ENCODE measurements around the gene NPLOC4.
A peak's percentile ranks its signal among the peaks of the same experiment; 100 is the strongest.
"Not testable (repeated sequence)": the region's sequence is repeated elsewhere in the genome, so short reads cannot be mapped to it uniquely, and the experiment has no call there.

NPLOC4 gene

DNA sequence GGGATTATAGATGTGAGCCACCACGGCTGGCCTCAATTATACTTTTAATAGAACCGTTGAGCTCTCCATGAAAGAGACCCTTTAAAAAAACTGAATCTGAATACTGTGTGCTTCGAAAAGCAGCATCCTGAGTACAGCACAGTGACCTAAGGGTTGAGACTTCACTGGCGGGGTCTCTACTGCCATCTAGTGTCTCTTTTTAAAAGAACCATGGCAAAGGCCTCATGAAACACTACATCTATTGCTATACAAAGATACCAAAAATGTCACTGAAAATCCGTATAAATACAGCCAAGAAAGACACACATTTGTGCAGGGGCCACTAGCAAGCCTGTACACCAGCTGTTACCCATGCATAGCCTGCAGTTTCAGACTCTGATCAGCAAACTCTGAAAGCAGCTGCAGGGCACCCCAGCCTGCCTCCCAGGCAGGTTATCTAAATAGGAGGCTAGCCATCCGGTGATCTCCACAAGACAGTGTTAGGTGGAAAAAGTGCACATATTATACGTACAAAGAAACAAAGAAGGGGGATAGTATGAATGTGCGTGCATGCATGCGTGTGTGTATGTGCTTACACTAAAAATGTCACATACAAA lies 35.3 kb downstream of the NPLOC4 start:
- DNase-seq, result peak; percentile 74
- in situ Hi-C loops (cut with HindIII; ENCODE audit: low pct_ligation_motif_present, low pct_unique_long_range_greater_than_20kb, low sequenced_read_pairs), result no loop called here

DNA sequence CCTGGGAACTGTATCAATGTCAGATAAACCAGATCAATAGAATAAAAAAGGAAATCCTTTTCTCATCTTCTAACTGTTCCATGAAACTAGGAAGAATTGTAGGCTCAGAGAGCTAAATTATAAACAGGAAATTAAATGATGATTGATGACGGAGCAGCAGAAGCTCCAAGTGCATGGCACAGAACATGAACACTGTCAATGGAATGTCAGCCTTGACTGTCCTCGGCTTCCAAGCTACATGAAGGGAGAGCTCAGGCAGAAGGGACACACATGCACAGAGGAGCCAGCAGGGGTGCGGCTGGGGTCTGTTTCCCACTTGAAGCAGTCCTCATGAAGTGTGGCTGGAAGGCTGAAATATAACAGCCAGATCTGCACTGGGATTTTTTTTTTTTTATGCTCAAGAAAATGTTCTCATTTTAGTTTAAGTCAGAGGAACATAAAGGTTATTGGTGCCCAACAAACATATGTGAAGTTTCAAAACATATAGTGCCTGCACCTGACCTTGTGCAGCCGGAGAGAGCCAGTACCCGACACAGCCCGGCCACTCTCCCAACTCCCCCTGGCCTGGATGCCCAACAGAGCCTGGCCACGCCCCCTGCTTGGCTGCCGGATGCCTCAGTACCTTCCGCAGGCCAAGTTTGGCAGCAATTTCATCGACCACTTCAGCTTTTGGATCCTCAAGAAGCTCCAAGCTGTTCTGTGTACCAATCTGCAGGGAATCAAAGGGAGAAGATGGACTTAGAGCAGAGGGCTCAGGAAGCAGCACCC lies 37.0 kb downstream of the NPLOC4 start:
- DNase-seq, result no peak
- in situ Hi-C loops (cut with HindIII; ENCODE audit: low pct_ligation_motif_present, low pct_unique_long_range_greater_than_20kb, low sequenced_read_pairs), result no loop called here

DNA sequence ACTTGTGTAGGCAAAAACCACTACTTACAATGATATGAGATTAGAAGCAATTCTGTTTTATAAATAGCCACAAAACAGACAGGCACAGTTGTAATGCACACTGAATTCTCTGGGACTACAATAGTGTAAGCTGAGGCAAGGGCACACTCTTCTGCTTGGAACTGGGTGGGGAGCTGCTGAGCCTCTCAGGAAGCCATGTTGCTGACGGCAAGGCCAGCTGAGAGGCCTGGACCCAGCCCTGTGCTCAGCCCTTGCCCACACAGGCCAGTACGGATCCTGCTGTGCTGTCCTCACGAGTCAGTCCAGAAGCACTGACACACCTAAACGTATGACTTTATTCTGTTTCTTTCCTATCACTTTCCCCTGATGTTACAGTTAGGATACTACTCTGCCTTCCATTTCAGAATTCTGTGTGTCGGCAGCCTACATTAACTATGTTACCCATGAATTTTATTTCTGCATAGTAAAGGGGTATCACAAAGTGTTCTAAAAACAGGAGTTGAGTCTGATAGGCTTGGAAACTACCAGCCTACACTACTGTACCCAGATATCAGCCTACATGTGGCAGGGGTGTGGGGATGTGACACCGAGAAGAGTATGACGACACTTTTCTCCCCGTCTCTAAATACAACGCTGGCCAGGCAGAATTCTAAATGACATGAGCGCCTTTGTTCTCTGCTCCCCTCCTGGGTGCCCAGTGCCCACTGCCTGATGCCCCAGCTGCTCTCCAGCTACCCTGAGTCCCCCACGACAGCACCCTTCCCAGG lies 43.6 kb downstream of the NPLOC4 start:
- in situ Hi-C loops (cut with HindIII; ENCODE audit: low pct_ligation_motif_present, low pct_unique_long_range_greater_than_20kb, low sequenced_read_pairs), result no loop called here
- DNase-seq, result no peak

DNA sequence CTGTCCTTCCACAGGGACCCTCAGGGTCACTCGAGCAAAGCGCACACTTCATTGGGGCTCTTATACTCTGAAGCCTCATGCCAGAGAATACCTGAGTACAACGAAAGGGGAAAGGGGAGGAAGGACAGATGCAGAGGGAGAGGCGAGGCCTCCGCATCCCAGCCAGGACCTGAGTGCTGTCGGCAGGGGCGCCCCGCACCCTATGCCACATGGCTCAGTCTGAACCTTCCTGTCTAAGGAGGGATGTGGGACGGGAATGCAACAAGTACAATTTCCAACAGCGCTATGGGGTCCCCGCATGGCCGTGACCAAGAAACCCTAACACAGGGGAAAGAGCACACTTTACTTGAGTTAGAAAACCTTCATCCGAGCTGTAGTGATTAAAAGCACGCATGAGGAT lies 44.9 kb downstream of the NPLOC4 start:
- in situ Hi-C loops (cut with HindIII; ENCODE audit: low pct_ligation_motif_present, low pct_unique_long_range_greater_than_20kb, low sequenced_read_pairs), result no loop called here
- DNase-seq, result no peak

DNA sequence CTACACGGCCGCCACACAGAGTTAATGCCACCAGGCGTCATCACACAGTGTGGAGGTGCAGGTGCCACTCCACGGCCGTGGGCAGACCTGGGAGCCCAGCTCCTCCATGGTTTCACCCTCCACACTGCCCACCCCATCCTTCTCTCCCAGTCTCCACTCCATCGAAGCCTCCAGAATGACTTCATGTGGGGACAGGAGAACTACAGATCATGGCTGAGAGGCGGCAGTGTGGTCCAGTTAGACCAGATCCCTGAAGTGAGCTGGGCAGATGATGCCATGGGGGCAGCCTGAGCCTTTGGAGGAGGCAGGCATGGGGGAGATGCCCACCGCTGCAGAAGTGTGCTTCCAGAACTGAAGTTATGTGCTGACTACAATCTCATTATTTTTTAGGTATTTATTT lies 46.8 kb downstream of the NPLOC4 start:
- in situ Hi-C loops (cut with HindIII; ENCODE audit: low pct_ligation_motif_present, low pct_unique_long_range_greater_than_20kb, low sequenced_read_pairs), result no loop called here
- no peak for DNase-seq

DNA sequence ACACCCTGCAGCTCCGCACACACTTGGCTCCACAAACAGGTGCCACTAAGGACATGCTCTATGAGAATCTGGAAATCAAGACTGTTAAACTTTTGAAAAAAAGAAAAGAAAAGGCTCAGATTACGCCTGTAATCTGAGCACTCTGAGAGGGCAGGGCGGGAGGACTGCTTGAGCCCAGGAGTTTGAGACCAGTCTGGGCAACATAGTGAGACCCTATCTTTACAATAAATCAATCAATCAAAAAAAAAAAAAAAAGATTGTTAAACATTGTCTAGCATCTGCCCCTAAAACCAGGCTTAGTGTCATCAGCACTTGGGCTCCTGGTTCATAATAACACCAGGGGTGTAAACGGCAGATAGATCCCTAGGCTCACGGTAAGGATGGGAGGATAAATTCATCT lies 47.3 kb downstream of the NPLOC4 start:
- DNase-seq, result no peak
- in situ Hi-C loops (cut with HindIII; ENCODE audit: low pct_ligation_motif_present, low pct_unique_long_range_greater_than_20kb, low sequenced_read_pairs), result no loop called here

DNA sequence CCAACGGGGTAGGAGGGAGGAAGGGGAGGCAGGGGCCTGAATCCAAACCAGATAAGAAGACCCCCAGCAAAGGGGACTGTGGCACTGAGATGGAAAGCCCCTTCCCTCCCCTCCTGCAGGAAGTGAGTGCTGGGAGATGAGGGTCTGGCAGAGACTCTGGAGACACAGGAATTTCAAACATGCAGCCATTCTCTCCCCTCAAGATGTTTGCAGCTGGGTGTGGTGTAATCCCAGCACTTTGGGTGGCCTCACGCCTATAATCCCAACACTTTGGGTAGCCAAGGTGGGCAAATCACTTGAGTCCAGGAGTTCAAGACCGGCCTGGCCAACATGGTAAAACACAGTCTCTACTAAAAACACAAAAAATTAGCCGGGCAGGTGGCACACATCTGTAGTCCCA lies 50.8 kb downstream of the NPLOC4 start:
- in situ Hi-C loops (cut with HindIII; ENCODE audit: low pct_ligation_motif_present, low pct_unique_long_range_greater_than_20kb, low sequenced_read_pairs), result no loop called here
- no peak for DNase-seq

DNA sequence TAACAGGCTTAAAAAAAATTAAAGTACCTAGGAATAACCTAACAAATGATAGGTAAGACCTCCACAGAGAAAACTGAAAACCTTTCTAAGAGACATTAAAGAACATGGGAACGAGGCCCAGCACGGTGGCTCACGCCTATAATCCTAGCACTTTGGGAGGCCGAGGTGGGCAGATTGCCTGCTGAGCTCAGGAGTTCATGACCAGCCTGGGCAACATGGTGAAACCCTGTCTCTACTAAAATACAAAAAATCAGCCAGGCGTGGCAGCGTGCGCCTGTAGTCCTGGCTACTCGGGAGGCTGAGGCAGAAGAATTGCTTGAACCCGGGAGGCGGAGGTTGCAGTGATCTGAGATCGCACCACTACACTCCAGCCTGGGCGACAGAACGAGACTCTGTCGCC lies 52.1 kb downstream of the NPLOC4 start:
- in situ Hi-C loops (cut with HindIII; ENCODE audit: low pct_ligation_motif_present, low pct_unique_long_range_greater_than_20kb, low sequenced_read_pairs); DNase-seq: not testable (repeated sequence)

DNA sequence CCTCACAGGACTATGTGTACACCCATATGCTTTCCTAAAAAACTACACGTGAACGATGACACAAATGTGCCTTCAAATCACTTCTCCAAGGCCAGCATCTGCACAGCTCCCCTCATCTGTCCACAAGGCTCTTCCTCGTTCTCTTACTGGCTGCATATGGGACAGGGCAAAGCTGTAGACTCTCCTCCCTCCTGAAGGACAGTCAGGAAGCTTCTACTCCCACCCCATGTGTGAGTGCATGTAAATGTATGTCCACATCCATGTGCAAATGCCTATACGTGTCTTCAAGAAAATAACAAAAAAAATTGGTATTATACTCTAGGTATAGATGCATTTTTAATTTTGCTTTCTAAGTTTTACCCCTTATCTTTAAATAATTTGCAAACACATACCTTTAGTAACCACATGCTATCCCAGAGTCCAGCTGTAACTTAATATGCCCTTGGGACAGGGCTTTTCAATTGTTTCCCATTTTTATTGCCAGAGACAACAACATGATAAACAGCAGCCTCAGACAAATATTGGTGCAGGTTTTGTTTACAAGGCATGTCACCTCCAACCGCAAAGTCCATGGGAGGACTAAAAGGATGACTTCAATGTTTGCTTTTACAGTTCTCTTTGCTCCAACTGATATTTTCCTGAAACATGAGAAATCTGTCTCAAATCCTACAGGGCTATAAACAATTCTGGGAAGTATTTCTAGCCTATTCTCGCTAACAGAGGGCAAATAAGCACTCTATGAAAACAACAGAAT lies 53.1 kb downstream of the NPLOC4 start:
- in situ Hi-C loops (cut with HindIII; ENCODE audit: low pct_ligation_motif_present, low pct_unique_long_range_greater_than_20kb, low sequenced_read_pairs), result no loop called here
- no peak for DNase-seq

DNA sequence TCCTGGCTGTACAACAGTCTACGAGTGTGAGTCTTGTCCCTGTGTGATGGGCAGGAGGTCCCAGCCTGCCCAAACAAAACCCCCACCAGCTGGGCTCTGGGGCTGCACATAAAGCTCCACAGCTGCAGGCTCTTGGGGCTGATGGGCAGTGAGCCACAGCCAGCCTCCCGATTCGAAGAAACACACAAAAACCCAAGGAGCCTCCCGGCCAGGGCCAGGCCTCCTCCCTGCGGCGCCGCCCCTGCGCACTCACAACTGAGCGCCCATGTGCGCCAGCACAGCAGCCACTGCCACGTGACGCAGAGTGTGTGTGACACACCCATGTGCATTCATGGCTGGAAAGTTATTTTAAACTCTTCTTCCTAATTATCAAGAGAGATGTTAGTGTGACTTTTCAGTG lies 54.2 kb downstream of the NPLOC4 start:
- no peak for DNase-seq
- in situ Hi-C loops (cut with HindIII; ENCODE audit: low pct_ligation_motif_present, low pct_unique_long_range_greater_than_20kb, low sequenced_read_pairs), result no loop called here

DNA sequence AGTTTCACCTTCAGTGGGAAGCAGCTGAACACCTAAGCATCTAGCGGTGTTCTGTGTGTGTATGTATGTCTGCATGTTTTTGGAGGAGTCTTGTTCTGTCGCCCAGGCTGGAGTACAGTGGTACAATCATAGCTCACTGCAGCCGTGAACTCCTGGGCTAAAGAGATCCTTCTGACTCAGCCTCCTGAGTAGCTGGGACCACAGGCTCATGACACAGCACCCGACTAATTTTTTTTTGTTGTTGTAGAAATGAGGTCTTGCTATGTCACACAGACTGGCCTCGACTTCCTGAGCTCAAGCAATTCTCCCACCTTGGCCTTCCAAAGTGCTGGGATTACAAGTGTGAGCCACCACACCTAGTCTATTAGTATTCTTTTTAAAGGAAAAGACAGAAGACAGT lies 54.6 kb downstream of the NPLOC4 start:
- in situ Hi-C loops (cut with HindIII; ENCODE audit: low pct_ligation_motif_present, low pct_unique_long_range_greater_than_20kb, low sequenced_read_pairs), result no loop called here
- no peak for DNase-seq

DNA sequence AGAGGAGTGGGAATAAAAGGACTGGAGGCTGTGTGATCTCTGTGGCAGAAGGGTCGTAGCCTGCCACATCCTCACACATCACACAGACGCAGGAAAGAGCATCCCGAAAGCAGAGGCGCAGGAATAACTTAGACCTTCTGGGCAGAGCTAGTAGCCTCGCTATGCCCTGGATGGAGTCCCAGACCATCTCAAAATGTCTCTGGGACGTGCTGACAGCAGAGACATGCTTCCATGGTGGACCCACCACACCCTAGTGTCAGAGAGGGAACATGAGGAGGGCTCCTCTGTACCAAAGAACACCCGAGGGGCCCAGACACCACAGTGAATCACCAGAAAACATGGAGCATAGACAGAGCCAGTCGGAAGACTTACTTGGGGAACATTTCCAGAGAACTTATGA lies 55.2 kb downstream of the NPLOC4 start:
- DNase-seq, result no peak
- in situ Hi-C loops (cut with HindIII; ENCODE audit: low pct_ligation_motif_present, low pct_unique_long_range_greater_than_20kb, low sequenced_read_pairs), result no loop called here

DNA sequence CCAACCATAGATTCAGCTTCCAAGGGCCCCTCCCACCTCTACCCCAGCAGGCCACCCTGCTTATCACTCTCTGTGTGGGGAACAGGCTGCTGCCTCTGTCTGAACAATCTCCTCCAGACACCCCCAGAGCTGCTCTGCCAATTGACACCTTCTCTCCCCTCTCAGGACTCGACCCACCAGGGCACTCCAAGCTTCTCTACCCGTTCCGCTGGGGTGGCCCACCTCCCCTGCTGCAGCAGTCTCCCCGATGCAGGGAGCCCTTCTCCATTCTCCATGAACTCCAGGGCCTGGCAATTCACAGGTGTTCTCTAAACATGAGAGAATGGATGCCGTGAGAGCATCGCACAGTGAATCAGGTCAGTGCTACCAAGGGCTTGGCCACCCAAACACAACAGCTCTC lies 56.4 kb downstream of the NPLOC4 start:
- no peak for DNase-seq
- in situ Hi-C loops (cut with HindIII; ENCODE audit: low pct_ligation_motif_present, low pct_unique_long_range_greater_than_20kb, low sequenced_read_pairs), result no loop called here

DNA sequence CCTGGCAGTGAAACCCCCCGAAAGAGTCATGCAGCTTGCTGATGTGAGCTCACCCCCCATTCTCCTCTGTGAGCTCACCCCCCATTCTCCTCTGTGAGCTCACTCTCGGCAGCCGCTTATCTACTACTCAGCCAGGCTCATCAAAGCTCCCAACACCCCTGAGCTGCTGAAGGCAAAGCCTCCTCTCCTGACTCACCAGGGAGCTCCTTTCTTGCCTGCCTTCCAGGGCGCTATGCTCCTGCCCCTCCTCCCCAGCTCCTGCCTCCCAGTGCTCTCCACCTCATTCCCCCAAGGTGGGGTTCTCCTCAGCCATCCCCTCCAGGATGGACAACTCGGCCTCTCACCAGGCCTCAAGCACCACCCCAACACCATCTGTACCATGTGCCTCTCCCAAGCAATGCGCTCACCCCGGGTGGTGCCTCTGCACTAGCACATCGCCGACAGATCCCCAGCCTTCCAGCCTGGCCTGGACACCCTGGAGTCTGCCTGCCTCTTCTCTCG lies 57.0 kb downstream of the NPLOC4 start:
- DNase-seq, result no peak
- in situ Hi-C loops (cut with HindIII; ENCODE audit: low pct_ligation_motif_present, low pct_unique_long_range_greater_than_20kb, low sequenced_read_pairs), result no loop called here

DNA sequence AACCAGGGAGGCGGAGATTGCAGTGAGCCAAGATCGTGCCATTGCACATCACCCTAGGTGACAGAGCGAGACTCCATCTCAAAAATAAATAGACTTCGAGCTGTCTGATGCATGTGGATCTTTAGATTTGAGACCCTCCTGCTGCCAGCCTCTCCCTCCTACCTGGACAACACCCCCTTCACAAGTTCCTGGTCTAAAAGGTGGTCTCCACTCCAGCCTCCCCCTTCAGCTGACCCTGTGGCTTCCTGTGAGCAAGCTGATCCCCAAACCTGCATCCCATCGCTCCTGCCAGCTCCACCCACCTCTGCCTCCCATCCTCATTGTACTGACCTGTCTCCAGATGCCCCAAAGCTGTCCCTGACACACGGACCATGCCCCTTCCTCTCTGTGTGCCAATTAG lies 57.6 kb downstream of the NPLOC4 start:
- in situ Hi-C loops (cut with HindIII; ENCODE audit: low pct_ligation_motif_present, low pct_unique_long_range_greater_than_20kb, low sequenced_read_pairs), result no loop called here
- no peak for DNase-seq

DNA sequence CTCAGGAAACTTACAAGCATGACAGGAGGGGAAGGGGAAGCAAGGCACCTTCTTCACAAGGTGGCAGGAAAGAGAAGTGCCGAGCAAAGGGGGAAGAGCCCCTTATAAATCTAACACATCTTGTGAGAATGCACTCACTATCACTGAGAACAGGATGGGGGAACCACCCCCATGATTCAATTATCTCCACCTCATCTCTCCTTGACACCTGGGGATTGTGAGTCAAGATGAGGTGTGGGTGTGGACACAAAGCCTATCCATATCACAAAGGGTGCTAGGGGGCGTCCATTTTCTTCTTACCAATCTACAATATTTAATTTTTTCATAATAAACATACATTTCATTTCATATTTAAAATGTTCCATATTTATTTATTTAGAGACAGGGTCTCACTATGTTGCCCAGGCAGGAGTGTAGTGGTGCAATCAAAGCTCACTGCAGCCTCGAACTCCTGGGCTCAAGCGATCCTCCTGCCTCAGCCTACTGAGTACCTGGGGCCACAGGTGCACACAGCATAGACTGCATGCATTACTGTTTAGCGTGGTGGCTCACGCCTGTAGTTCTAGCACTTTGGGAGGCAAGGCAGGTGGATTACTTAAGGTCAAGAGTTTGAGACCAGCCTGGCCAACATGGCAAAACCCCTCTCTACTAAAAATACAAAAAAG lies 58.2 kb downstream of the NPLOC4 start:
- in situ Hi-C loops (cut with HindIII; ENCODE audit: low pct_ligation_motif_present, low pct_unique_long_range_greater_than_20kb, low sequenced_read_pairs), result no loop called here
- DNase-seq, result no peak

DNA sequence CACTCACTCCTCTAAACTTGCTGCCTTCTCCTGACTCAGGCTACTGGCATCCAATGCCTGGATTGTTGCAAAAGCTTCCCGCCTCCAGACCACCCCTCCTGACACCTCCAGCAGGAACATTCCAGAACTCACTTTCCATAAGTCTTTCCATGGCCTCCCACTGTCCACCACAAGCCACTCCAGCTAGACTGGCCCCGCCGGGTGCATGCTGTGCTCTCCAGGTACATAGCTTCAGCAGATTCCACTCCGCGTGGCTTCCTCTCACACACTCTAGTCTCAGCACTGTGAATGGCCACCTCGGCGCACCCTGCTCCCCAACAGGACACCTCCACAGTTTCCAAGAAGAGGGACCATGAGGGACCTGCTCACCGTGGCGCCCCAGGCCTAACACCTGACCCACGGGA lies 58.9 kb downstream of the NPLOC4 start:
- DNase-seq, result no peak
- in situ Hi-C loops (cut with HindIII; ENCODE audit: low pct_ligation_motif_present, low pct_unique_long_range_greater_than_20kb, low sequenced_read_pairs), result no loop called here

DNA sequence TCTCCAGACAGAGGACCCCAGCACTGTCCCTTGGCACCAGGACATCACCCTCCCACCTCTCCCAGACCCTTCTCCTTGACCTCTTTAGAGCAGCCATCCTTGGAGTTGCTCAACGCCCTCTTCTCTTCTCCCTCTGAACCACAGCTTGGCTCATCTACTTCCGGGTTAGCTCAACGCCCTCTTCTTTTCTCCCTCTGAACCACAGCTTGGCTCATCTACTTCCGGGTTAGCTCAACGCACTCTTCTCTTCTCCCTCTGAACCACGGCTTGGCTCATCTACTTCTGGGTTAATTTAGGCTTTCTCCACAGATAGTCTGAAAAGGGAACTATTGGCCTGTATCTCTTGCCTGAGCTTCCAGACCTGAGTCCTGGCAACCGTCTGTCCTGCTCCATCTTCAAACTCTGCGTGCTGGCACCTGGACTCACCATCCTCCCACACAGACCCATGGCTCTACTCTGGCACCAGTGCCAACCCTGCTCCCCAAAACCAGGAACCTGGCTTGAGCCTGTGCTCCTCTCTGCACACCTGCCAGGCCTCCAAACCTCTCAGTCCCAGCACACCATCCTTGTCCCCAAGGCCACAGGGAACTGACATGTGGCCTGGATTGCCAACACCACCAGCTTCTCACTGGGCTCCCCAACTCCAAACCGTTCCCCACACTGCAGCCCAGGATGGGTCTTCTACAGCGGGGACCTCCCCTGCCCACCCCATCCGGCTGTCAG lies 59.5 kb downstream of the NPLOC4 start:
- DNase-seq, result peak; percentile 39
- in situ Hi-C loops (cut with HindIII; ENCODE audit: low pct_ligation_motif_present, low pct_unique_long_range_greater_than_20kb, low sequenced_read_pairs), result no loop called here

Data from ACHN (cell line).